ENCODE measurements around the gene CLDN9.
"Not testable (repeated sequence)": the region's sequence is repeated elsewhere in the genome, so short reads cannot be mapped to it uniquely, and the experiment has no call there.

DNA sequence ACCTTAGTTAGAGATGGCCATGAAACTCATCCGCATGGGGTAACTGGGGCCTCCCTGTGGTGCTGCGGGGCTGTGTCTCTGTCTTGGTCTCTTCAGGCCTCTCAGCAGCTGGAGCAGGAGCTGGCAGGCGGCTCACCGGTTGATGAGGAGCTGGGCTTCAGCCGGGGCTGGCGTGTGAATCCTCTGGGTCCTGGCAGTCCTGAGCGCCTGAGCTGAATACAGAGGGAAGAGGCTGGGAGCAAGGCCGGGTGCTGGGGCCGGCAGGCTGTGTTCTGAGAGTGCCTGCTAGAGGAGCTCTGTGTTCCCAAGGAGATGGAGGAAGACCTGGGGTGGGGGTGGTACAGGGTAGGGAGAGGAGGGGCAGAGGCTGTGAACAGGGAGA lies 43.0 kb downstream of the CLDN9 start:
- TF ChIP-seq, protein P1, sequence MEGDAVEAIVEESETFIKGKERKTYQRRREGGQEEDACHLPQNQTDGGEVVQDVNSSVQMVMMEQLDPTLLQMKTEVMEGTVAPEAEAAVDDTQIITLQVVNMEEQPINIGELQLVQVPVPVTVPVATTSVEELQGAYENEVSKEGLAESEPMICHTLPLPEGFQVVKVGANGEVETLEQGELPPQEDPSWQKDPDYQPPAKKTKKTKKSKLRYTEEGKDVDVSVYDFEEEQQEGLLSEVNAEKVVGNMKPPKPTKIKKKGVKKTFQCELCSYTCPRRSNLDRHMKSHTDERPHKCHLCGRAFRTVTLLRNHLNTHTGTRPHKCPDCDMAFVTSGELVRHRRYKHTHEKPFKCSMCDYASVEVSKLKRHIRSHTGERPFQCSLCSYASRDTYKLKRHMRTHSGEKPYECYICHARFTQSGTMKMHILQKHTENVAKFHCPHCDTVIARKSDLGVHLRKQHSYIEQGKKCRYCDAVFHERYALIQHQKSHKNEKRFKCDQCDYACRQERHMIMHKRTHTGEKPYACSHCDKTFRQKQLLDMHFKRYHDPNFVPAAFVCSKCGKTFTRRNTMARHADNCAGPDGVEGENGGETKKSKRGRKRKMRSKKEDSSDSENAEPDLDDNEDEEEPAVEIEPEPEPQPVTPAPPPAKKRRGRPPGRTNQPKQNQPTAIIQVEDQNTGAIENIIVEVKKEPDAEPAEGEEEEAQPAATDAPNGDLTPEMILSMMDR (IDR thresholded peaks at IDR 0.05) = not testable (repeated sequence)
- TF ChIP-seq POLR2A (IDR thresholded peaks at IDR 0.05) = not testable (repeated sequence)
